ENCODE measurements around the gene P4HA1. TPM values are rescaled to one million over a fixed set of nuclear protein-coding genes. Genes with fewer than 3 reads are reported as not detected.
"Not testable (repeated sequence)": the region's sequence is repeated elsewhere in the genome, so short reads cannot be mapped to it uniquely, and the experiment has no call there.

The P4HA1 gene
- total RNA-seq, 1 experiment from 2014 or later: 34.4 TPM

DNA sequence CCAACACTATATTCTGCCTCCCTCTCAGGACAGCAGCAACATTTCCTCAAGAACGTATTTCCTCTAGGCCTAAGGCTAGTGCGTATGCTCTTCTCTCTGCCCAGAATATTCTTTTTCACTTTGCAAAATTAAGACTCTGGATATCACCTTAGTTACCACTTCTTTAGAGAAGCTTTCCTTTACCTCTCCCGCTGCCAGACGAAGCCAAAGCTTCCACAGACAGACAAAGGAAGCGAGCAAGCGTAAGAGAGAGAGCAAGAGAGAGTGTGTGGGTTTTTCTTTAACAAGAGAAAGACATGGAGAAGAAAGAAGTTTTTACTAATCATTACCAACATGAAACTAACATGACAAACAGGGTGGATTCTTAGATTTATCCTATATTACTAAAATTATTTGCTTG, 64.1 kb downstream of the P4HA1 start:
- Mint-ChIP-seq H3K4me1 (no peaks in the 10 kb centered on the region), H3K9me3 (no peaks in the 10 kb centered on the region), H3K4me3 (no peak overlapping the region), H3K27ac (no peak overlapping the region), H3K36me3 (peaks cover 19% of the 10 kb centered on the region), H3K27me3 (ENCODE audit: low read depth) (no peaks in the 10 kb centered on the region)
- TF ChIP-seq, protein P1, sequence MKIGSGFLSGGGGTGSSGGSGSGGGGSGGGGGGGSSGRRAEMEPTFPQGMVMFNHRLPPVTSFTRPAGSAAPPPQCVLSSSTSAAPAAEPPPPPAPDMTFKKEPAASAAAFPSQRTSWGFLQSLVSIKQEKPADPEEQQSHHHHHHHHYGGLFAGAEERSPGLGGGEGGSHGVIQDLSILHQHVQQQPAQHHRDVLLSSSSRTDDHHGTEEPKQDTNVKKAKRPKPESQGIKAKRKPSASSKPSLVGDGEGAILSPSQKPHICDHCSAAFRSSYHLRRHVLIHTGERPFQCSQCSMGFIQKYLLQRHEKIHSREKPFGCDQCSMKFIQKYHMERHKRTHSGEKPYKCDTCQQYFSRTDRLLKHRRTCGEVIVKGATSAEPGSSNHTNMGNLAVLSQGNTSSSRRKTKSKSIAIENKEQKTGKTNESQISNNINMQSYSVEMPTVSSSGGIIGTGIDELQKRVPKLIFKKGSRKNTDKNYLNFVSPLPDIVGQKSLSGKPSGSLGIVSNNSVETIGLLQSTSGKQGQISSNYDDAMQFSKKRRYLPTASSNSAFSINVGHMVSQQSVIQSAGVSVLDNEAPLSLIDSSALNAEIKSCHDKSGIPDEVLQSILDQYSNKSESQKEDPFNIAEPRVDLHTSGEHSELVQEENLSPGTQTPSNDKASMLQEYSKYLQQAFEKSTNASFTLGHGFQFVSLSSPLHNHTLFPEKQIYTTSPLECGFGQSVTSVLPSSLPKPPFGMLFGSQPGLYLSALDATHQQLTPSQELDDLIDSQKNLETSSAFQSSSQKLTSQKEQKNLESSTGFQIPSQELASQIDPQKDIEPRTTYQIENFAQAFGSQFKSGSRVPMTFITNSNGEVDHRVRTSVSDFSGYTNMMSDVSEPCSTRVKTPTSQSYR (CRISPR knock-in tag; IDR thresholded peaks at IDR 0.05): no peak
- TF ChIP-seq, protein P2, sequence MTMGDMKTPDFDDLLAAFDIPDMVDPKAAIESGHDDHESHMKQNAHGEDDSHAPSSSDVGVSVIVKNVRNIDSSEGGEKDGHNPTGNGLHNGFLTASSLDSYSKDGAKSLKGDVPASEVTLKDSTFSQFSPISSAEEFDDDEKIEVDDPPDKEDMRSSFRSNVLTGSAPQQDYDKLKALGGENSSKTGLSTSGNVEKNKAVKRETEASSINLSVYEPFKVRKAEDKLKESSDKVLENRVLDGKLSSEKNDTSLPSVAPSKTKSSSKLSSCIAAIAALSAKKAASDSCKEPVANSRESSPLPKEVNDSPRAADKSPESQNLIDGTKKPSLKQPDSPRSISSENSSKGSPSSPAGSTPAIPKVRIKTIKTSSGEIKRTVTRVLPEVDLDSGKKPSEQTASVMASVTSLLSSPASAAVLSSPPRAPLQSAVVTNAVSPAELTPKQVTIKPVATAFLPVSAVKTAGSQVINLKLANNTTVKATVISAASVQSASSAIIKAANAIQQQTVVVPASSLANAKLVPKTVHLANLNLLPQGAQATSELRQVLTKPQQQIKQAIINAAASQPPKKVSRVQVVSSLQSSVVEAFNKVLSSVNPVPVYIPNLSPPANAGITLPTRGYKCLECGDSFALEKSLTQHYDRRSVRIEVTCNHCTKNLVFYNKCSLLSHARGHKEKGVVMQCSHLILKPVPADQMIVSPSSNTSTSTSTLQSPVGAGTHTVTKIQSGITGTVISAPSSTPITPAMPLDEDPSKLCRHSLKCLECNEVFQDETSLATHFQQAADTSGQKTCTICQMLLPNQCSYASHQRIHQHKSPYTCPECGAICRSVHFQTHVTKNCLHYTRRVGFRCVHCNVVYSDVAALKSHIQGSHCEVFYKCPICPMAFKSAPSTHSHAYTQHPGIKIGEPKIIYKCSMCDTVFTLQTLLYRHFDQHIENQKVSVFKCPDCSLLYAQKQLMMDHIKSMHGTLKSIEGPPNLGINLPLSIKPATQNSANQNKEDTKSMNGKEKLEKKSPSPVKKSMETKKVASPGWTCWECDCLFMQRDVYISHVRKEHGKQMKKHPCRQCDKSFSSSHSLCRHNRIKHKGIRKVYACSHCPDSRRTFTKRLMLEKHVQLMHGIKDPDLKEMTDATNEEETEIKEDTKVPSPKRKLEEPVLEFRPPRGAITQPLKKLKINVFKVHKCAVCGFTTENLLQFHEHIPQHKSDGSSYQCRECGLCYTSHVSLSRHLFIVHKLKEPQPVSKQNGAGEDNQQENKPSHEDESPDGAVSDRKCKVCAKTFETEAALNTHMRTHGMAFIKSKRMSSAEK (CRISPR knock-in tag; IDR thresholded peaks at IDR 0.05; ENCODE audit: borderline replicate concordance): no peak
- no peak for TF ChIP-seq IRF2 (CRISPR knock-in tag; IDR thresholded peaks at IDR 0.05; ENCODE audit: borderline replicate concordance, low read depth)
- TF ChIP-seq GTF2I (CRISPR knock-in tag; conservative IDR thresholded peaks at IDR 0.05): no peak
- TF ChIP-seq ZNF121 (CRISPR knock-in tag; IDR thresholded peaks at IDR 0.05): no peak
- no peak for TF ChIP-seq GRHL2 (CRISPR knock-in tag; IDR thresholded peaks at IDR 0.05; ENCODE audit: insufficient replicate concordance, severe bottlenecking)
- TF ChIP-seq CBFB (CRISPR knock-in tag; IDR thresholded peaks at IDR 0.05; ENCODE audit: low read depth): no peak
- no peak for TF ChIP-seq ZNF138 (CRISPR knock-in tag; conservative IDR thresholded peaks at IDR 0.05)
- TF ChIP-seq ZNF416 (CRISPR knock-in tag; IDR thresholded peaks at IDR 0.05): no peak
- TF ChIP-seq NFYB (CRISPR knock-in tag; conservative IDR thresholded peaks at IDR 0.05; ENCODE audit: low read depth): no peak
- TF ChIP-seq NR3C1 (CRISPR knock-in tag; conservative IDR thresholded peaks at IDR 0.05; ENCODE audit: low read depth): no peak
- TF ChIP-seq, protein P3, sequence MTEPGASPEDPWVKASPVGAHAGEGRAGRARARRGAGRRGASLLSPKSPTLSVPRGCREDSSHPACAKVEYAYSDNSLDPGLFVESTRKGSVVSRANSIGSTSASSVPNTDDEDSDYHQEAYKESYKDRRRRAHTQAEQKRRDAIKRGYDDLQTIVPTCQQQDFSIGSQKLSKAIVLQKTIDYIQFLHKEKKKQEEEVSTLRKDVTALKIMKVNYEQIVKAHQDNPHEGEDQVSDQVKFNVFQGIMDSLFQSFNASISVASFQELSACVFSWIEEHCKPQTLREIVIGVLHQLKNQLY (CRISPR knock-in tag; IDR thresholded peaks at IDR 0.05): no peak
- DNase-seq (ENCODE audit: low spot score): no peak
- ATAC-seq: no peak
- ChIA-PET POLR2A (no interaction called here), CTCF (no interaction called here)

DNA sequence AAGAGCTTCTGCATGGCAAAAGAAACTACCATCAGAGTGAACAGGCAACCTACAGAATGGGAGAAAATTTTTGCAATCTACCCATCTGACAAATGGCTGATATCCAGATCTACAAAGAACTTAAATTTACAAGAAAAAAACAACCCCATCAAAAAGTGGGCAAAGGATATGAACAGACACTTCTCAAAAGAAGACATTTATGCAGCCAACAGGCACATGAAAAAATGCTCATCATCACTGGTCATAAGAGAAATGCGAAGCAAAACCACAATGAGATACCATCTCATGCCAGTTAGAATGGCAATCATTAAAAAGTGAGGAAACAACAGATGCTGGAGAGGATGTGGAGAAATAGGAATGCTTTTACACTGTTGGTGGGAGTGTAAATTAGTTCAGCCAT, 70.0 kb downstream of the P4HA1 start:
- POLR2A ChIA-PET; CTCF ChIA-PET; H3K4me1 Mint-ChIP-seq; DNase-seq (ENCODE audit: low spot score); ATAC-seq; H3K27ac Mint-ChIP-seq; H3K4me3 Mint-ChIP-seq; H3K9me3 Mint-ChIP-seq; H3K27me3 Mint-ChIP-seq (ENCODE audit: low read depth): not testable (repeated sequence)
- peaks cover 44% of the 10 kb centered on the region for H3K36me3 Mint-ChIP-seq

DNA sequence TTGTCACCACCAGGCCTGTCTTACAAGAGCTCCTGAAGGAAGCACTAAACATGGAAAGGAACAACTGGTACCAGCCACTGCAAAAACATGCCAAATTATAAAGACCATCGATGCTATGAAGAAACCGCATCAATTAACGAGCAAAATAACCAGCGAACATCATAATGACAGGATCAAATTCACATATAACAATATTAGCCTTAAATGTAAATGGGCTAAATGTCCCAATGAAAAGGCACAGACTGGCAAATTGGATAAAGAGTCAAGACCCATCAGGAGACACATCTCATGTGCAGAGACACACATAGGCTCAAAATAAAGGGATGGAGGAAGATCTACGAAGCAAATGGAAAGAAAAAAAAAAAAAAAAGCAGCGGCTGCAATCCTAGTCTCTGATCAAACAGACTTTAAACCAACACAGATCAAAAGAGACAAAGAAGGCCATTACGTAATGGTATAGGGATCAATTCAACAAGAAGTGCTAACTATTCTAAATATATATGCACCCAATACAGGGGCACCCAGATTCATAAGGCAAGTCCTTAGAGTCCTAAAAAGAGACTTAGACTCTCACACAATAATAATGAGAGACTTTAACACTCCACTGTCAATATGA, 73.1 kb downstream of the P4HA1 start:
- CTCF ChIA-PET; H3K9me3 Mint-ChIP-seq; H3K27me3 Mint-ChIP-seq (ENCODE audit: low read depth); ATAC-seq; H3K4me3 Mint-ChIP-seq; H3K4me1 Mint-ChIP-seq; H3K27ac Mint-ChIP-seq; DNase-seq (ENCODE audit: low spot score); POLR2A ChIA-PET: not testable (repeated sequence)
- peaks cover 48% of the 10 kb centered on the region for H3K36me3 Mint-ChIP-seq

DNA sequence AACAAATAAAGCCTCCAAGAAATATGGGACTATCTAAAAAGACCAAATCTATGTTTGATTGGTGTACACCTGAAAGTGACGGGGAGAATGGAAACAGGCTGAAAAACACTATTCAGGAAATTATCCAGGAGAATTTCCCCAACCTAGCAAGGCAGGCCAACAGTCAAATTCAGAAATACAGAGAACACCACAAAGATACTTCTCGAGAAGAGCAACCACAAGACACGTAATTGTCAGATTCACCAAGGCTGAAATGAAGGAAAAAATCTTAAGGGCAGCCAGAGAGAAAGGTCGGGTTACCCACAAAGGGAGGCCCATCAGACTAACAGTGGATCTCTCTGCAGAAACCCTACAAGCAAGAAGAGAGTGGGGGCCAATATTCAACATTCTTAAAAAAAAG, 73.7 kb downstream of the P4HA1 start:
- CTCF ChIA-PET; H3K4me1 Mint-ChIP-seq; DNase-seq (ENCODE audit: low spot score); H3K9me3 Mint-ChIP-seq; H3K27ac Mint-ChIP-seq; H3K4me3 Mint-ChIP-seq; POLR2A ChIA-PET; ATAC-seq; H3K27me3 Mint-ChIP-seq (ENCODE audit: low read depth): not testable (repeated sequence)
- H3K36me3 Mint-ChIP-seq: peaks cover 47% of the 10 kb centered on the region

DNA sequence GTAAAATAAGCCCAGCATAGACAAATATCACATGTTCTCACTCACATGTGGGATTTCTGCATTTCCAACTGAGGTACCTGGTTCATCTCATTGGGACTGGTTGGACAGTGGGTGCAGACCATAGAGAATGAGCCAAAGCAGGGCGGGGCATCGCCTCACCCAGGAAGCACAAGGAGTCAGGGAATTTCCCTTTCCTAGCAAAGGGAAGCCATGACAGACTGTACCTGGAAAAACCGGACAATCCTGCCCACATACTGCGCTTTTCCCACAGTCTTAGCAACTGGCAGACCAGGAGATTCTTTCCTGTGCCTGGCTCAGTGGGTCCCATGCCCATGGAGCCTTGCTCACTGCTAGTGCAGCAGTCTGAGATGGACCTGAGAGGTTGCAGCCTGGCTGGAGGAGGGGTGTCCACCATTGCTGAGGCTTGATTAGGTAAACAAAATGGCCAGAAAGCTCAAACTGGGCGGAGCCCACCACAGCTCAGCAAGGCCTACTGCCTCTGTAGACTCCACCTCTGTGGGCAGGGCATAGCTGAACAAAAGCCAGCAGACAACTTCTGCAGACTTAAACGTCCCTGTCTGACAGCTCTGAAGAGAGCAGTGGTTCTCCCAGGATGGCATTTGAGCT, 75.0 kb downstream of the P4HA1 start:
- H3K36me3 Mint-ChIP-seq: peaks cover 44% of the 10 kb centered on the region
- CTCF ChIA-PET; H3K27me3 Mint-ChIP-seq (ENCODE audit: low read depth); H3K27ac Mint-ChIP-seq; H3K4me3 Mint-ChIP-seq; ATAC-seq; POLR2A ChIA-PET; H3K4me1 Mint-ChIP-seq; DNase-seq (ENCODE audit: low spot score); H3K9me3 Mint-ChIP-seq: not testable (repeated sequence)

Measured in WTC11 (cell line).